HL-60 (cell line): ENCODE results near the gene CLOCK.

Experiments
- DNase-seq, 2 experiments: peaks; one replicate each; pipeline ENCODE4 v3.0.0-alpha.2; 2010 to 2020; ENCODE audit warnings: low read depth in 1 of 2, low spot score in 1 of 2
- H3K27ac ChIP-seq: fragments of 250-450 bp; sonication (Bioruptor Pico); replicated peaks from 2 replicates; pipeline ENCODE4 v1.5.1; 2020; ENCODE audit warnings: mild to moderate bottlenecking, moderate library complexity
- H3K27me3 ChIP-seq: fragments of 250-450 bp; sonication (Bioruptor Pico); 2 replicates; pipeline ENCODE4 v1.5.1; 2021; ENCODE audit warnings: mild to moderate bottlenecking, moderate library complexity; ENCODE audit not compliant: insufficient read depth, poor library complexity, severe bottlenecking
- H3K4me3 ChIP-seq: replicated peaks from 2 replicates; pipeline ENCODE4 v1.5.1; 2011; ENCODE audit warnings: mild to moderate bottlenecking, control low read depth, low read length; ENCODE audit not compliant: insufficient read depth
- CTCF ChIP-seq: IDR thresholded peaks from one replicate; pipeline ENCODE4 v1.5.1; 2011; ENCODE audit warnings: low read length, control low read depth, inconsistent platforms; ENCODE audit not compliant: insufficient read depth
- GABPA ChIP-seq: IDR thresholded peaks from 2 replicates; pipeline ENCODE4 v1.6.1; 2012; ENCODE audit warnings: low read depth
- POLR2AphosphoS5 ChIP-seq: IDR thresholded peaks from 2 replicates; pipeline ENCODE4 v1.6.1; 2012; ENCODE audit warnings: low read depth
- SPI1 ChIP-seq: IDR thresholded peaks from 2 replicates; pipeline ENCODE4 v1.6.1; 2012; ENCODE audit warnings: low read depth, mild to moderate bottlenecking, borderline replicate concordance
- TF ChIP-seq, protein P1 (sequence below): IDR thresholded peaks from 2 replicates; pipeline ENCODE4 v1.6.1; 2012; ENCODE audit warnings: low read depth; ENCODE audit not compliant: insufficient replicate concordance

Gene CLOCK

DNA sequence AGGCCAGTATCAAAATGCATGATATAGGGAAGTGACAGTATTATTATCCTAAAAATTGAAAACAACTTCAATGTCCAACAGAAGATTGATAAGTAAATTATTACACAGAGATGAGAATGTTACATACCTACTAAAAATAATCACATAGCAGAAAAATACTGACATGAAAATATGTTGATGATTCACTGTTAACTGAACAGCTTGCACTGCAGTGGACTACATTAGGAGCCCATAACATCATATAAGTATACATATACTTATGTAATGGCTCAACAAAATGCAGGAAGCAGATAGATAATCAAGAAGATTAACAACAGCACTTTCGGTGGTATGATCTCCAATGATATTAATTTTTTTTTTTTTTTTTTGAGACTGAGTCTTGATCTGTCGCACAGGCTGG is 7.1 kb downstream of the CLOCK start:
- Histone ChIP-seq H3K4me3 (no peak overlapping the region), H3K27me3 (no peaks in the 10 kb centered on the region), H3K27ac (no peak overlapping the region)
- TF ChIP-seq GABPA, result no peak
- TF ChIP-seq, protein P1, sequence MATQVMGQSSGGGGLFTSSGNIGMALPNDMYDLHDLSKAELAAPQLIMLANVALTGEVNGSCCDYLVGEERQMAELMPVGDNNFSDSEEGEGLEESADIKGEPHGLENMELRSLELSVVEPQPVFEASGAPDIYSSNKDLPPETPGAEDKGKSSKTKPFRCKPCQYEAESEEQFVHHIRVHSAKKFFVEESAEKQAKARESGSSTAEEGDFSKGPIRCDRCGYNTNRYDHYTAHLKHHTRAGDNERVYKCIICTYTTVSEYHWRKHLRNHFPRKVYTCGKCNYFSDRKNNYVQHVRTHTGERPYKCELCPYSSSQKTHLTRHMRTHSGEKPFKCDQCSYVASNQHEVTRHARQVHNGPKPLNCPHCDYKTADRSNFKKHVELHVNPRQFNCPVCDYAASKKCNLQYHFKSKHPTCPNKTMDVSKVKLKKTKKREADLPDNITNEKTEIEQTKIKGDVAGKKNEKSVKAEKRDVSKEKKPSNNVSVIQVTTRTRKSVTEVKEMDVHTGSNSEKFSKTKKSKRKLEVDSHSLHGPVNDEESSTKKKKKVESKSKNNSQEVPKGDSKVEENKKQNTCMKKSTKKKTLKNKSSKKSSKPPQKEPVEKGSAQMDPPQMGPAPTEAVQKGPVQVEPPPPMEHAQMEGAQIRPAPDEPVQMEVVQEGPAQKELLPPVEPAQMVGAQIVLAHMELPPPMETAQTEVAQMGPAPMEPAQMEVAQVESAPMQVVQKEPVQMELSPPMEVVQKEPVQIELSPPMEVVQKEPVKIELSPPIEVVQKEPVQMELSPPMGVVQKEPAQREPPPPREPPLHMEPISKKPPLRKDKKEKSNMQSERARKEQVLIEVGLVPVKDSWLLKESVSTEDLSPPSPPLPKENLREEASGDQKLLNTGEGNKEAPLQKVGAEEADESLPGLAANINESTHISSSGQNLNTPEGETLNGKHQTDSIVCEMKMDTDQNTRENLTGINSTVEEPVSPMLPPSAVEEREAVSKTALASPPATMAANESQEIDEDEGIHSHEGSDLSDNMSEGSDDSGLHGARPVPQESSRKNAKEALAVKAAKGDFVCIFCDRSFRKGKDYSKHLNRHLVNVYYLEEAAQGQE, result no peak
- TF ChIP-seq CTCF, result no peak
- TF ChIP-seq SPI1, result no peak
- no peak for TF ChIP-seq POLR2AphosphoS5
- DNase-seq, result no peak

GRCh38 chr4:55538531-55538930 is 8.2 kb downstream of the CLOCK start:
- TF ChIP-seq CTCF, result no peak
- no peak for TF ChIP-seq POLR2AphosphoS5
- TF ChIP-seq SPI1, result no peak
- TF ChIP-seq, protein P1, result no peak
- TF ChIP-seq GABPA, result no peak
- no peak overlapping the region for H3K27ac ChIP-seq
- DNase-seq, result no peak
- H3K27me3 ChIP-seq, result no peaks in the 10 kb centered on the region
- no peak overlapping the region for H3K4me3 ChIP-seq

GRCh38 chr4:55534306-55534705 is 12.4 kb downstream of the CLOCK start:
- Histone ChIP-seq H3K27me3 (no peaks in the 10 kb centered on the region), H3K27ac (no peak overlapping the region), H3K4me3 (no peak overlapping the region)
- no peak for DNase-seq
- TF ChIP-seq, protein P1, result no peak
- TF ChIP-seq POLR2AphosphoS5, result no peak
- TF ChIP-seq CTCF, result no peak
- TF ChIP-seq GABPA, result no peak
- TF ChIP-seq SPI1, result no peak
